Measurements from ENCODE around the gene CTXN1.

Gene CTXN1

DNA sequence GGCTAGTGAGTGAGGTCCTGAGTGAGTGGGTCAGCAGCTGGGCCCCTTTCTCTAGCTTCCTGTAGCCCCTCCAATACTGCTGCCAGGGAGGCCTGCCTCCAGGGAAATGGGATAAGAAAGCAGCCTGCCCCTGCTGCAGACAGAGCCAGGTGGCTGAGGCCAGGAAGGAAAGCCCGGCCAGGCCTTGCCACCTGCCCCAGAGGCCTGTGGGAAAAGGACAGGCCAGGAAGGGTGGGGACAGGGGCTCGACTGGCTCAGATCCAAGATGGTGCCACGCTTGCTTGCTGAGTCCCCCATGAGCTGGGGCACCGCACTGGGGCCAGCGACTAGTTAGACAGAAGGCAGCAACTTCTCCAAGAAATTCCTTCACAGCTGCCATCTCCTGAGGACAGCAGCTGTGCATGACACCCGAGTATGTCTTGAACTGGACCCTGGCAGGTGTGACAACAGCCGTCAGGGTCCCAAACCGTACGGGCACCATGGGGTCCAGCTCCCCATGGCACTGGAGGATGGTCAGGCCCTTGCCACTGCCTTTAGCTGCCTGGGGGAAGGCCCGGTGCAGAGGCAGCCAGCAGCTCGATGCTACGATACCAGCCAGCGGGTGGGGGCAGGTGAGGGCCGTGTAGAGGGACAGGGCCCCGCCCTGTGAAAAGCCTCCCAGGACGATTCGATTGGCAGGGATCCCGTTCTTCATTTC is 46.7 kb downstream of the CTXN1 start:
- Histone ChIP-seq H3K9ac (no peak overlapping the region), H2AFZ (ENCODE audit: low read depth) (no peak overlapping the region), H3K4me2 (no peak overlapping the region), H3K36me3 (ENCODE audit: insufficient read depth) (no peaks in the 10 kb centered on the region), H3K27me3 (ENCODE audit: insufficient read depth, low read depth) (no peaks in the 10 kb centered on the region; the same call in 1 of the 2 replicates), H3K4me1 (ENCODE audit: low read depth, poor library complexity, severe bottlenecking) (no peaks in the 10 kb centered on the region), H3K27ac (no peak overlapping the region), H3K4me3 (IDR thresholded peaks at IDR 0.05; ENCODE audit: insufficient read depth, low read depth, low read length) (no peak overlapping the region), H4K20me1 (ENCODE audit: insufficient read depth) (no peaks in the 10 kb centered on the region), H3K79me2 (ENCODE audit: insufficient read depth, low read depth) (no peaks in the 10 kb centered on the region)
- TF ChIP-seq, protein P1, sequence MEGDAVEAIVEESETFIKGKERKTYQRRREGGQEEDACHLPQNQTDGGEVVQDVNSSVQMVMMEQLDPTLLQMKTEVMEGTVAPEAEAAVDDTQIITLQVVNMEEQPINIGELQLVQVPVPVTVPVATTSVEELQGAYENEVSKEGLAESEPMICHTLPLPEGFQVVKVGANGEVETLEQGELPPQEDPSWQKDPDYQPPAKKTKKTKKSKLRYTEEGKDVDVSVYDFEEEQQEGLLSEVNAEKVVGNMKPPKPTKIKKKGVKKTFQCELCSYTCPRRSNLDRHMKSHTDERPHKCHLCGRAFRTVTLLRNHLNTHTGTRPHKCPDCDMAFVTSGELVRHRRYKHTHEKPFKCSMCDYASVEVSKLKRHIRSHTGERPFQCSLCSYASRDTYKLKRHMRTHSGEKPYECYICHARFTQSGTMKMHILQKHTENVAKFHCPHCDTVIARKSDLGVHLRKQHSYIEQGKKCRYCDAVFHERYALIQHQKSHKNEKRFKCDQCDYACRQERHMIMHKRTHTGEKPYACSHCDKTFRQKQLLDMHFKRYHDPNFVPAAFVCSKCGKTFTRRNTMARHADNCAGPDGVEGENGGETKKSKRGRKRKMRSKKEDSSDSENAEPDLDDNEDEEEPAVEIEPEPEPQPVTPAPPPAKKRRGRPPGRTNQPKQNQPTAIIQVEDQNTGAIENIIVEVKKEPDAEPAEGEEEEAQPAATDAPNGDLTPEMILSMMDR (conservative IDR thresholded peaks at IDR 0.05; ENCODE audit: low read depth, low read length) = no peak

DNA sequence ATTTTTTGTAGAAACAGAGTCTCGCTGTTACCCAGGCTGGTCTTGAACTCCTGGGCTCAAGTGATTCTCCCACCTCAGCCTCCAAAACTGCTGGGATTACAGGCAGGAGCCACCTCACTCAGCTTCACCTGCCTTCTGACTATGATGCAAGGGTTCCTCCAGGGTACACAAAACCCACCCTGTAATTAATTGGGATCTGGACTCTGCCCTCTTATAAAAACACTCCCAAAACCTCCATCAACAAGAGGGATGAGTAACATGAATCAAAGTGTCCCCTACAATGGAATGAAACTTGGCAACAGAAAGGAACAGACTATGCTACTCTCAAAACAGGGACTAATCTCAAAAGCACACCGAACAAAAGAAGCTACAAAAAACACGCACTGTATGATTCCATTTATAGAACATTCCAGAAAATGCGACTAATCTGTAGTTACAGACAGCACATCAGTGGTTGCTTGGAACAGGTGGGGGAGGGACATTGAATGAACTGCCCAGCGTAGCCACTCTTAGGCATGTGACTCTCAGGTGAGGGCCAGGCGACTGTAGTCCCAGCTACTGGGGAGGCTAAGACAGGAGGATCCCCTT is 48.6 kb downstream of the CTXN1 start:
- Histone ChIP-seq H2AFZ (ENCODE audit: low read depth) (no peak overlapping the region), H3K36me3 (ENCODE audit: insufficient read depth) (no peaks in the 10 kb centered on the region)
- TF ChIP-seq, protein P1 (conservative IDR thresholded peaks at IDR 0.05; ENCODE audit: low read depth, low read length) = no peak

DNA sequence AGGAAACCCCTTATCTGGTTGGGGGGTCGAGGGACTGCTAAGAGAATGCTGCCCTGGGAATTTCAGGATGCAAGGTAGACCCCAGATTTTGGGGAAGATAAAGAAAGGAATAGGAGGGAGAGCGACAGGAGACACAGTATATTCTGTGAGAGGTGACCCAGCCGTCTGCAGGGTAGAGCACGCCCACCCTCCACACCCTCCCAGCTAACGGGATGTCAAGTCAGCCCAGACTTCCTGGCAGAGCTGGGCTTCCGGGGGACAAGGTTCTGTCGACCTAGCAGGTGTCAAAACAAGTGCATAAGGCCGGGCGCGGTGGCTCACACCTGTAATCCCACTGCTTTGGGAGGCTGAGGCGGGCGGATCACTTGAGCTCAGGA is 51.0 kb downstream of the CTXN1 start:
- Histone ChIP-seq H3K79me2 (ENCODE audit: insufficient read depth, low read depth) (no peaks in the 10 kb centered on the region), H3K4me2 (no peak overlapping the region), H3K36me3 (ENCODE audit: insufficient read depth) (no peaks in the 10 kb centered on the region), H4K20me1 (ENCODE audit: insufficient read depth) (no peaks in the 10 kb centered on the region), H3K9ac (no peak overlapping the region), H3K27me3 (ENCODE audit: insufficient read depth, low read depth) (no peaks in the 10 kb centered on the region; the same call in 1 of the 2 replicates), H2AFZ (ENCODE audit: low read depth) (no peak overlapping the region), H3K27ac (no peak overlapping the region), H3K4me1 (ENCODE audit: low read depth, poor library complexity, severe bottlenecking) (peaks cover 22% of the 10 kb centered on the region), H3K4me3 (IDR thresholded peaks at IDR 0.05; ENCODE audit: insufficient read depth, low read depth, low read length) (no peak overlapping the region)
- TF ChIP-seq, protein P1 (conservative IDR thresholded peaks at IDR 0.05; ENCODE audit: low read depth, low read length) = no peak

More for the DNA sequence above, 48.6 kb downstream of the CTXN1 start:
- Histone ChIP-seq H3K27ac (no peak overlapping the region), H3K4me3 (IDR thresholded peaks at IDR 0.05; ENCODE audit: insufficient read depth, low read depth, low read length) (no peak overlapping the region), H3K79me2 (ENCODE audit: insufficient read depth, low read depth) (no peaks in the 10 kb centered on the region), H3K4me2 (no peak overlapping the region), H3K27me3 (ENCODE audit: insufficient read depth, low read depth) (no peaks in the 10 kb centered on the region; the same call in 1 of the 2 replicates), H3K4me1 (ENCODE audit: low read depth, poor library complexity, severe bottlenecking) (peaks cover 8% of the 10 kb centered on the region), H4K20me1 (ENCODE audit: insufficient read depth) (no peaks in the 10 kb centered on the region), H3K9ac (no peak overlapping the region)
